K562 (cell line): Measurements from ENCODE around the gene OOSP4B. TPM values are rescaled to one million over a fixed set of nuclear protein-coding genes. Genes with fewer than 3 reads are reported as not detected.
A peak's percentile ranks its signal among the peaks of the same experiment; 100 is the strongest.

ENCODE experiments used
- ATAC-seq: fragments of 200-7000 bp; cut with Tn5 transposase; 3 replicates; pipeline ENCODE4 v1.9.1; 2020; ENCODE audit warnings: moderate library complexity
- Bru-seq: library from RNA; stranded (reverse); fragments of 400-500 nt; gene quantifications from one replicate; lab custom pipeline; 2021; lab: Mats Ljungman, UMichigan
- BruChase-seq, 2 experiments: library from RNA; stranded (reverse); fragments of 400-500 nt; gene quantifications; one replicate each; lab custom pipeline; 2021; lab: Mats Ljungman, UMichigan
- BruUV-seq: library from RNA; stranded (reverse); fragments of 400-500 nt; replicated peaks from 2 replicates; lab custom pipeline; 2021; lab: Mats Ljungman, UMichigan
- CTCF ChIA-PET: fragments of 300-600 bp; formaldehyde crosslinking; extraction: SDS; loops from one replicate; lab custom pipeline; 2021; ENCODE audit warnings: low intra/inter-chr PET ratio; lab: Yijun Ruan, JAX
- POLR2A ChIA-PET: fragments of 300-600, 350-650 bp; sonication (Branson Sonifier 250); formaldehyde crosslinking; extraction: SDS; loops from one replicate; lab custom pipeline; 2021; ENCODE audit warnings: antibody characterized with exemption, inconsistent platforms; lab: Yijun Ruan, JAX
- DNase-seq, 4 experiments: peaks; one replicate each; pipeline versions ENCODE4 v3.0.0 to v3.0.0-alpha.2; 2011 to 2018; ENCODE audit warnings: low spot score in 3 of 4, mixed read lengths in 3 of 4; ENCODE audit errors: extremely low read depth in 1 of 4
- FAIRE-seq: peaks from 2 replicates; lab custom pipeline; 2011; peaks lifted over from hg19 to GRCh38; lab: Jason Lieb, UNC
- H2AFZ ChIP-seq: 2 replicates; pipeline ENCODE4 v1.6.0; 2011; ENCODE audit warnings: low read depth, low read length, control low read depth, inconsistent platforms
- H3K27ac ChIP-seq: fragments of 200-600 bp; 3 replicates; pipeline ENCODE4 v1.8.0; 2011; ENCODE audit warnings: low read depth, mild to moderate bottlenecking, control low read depth, inconsistent platforms, low read length, moderate library complexity, mixed read lengths; ENCODE audit errors: extremely low read depth
- H3K27me3 ChIP-seq, 2 experiments: fragments of 300-600 bp in 1 of 2; 2 replicates in 1 of 2; 3 replicates in 1 of 2; pipeline versions ENCODE4 v1.6.0 to v1.8.0; 2011; ENCODE audit warnings: inconsistent platforms in 2 of 2, low read length in 2 of 2, mild to moderate bottlenecking in 1 of 2, mixed read lengths in 1 of 2, moderate library complexity in 1 of 2; ENCODE audit not compliant: control insufficient read depth in 2 of 2, insufficient read depth in 2 of 2
- H3K36me3 ChIP-seq: fragments of 300-600 bp; 3 replicates; pipeline ENCODE4 v1.8.0; 2011; ENCODE audit warnings: mild to moderate bottlenecking, low read length, inconsistent platforms; ENCODE audit not compliant: control insufficient read depth, insufficient read depth
- H3K4me1 ChIP-seq, 2 experiments: fragments of 200-600 bp in 1 of 2; replicated peaks in 1 of 2; 2 replicates in 1 of 2; 3 replicates in 1 of 2; pipeline versions ENCODE4 v1.5.1 to v1.8.0; 2011; ENCODE audit warnings: inconsistent platforms in 2 of 2, low read length in 2 of 2, mild to moderate bottlenecking in 1 of 2, mixed read lengths in 1 of 2, moderate library complexity in 1 of 2; ENCODE audit not compliant: control insufficient read depth in 2 of 2, insufficient read depth in 2 of 2
- H3K4me2 ChIP-seq: 2 replicates; pipeline ENCODE4 v1.6.1; 2011; ENCODE audit warnings: low read length, control low read depth, inconsistent platforms, mixed read lengths; ENCODE audit not compliant: insufficient read depth
- H3K4me3 ChIP-seq: fragments of 200-600 bp; sonication (generic), shearing (Covaris generic); 2 replicates; pipeline ENCODE4 v1.5.1; 2016; ENCODE audit warnings: control low read depth, inconsistent platforms
- H3K79me2 ChIP-seq: fragments of 200-600 bp; 3 replicates; pipeline ENCODE4 v1.8.0; 2011; ENCODE audit warnings: low read length, inconsistent platforms; ENCODE audit not compliant: control insufficient read depth, insufficient read depth
- H3K9ac ChIP-seq, 2 experiments: 2 replicates each; pipeline versions ENCODE4 v1.6.0 to v1.6.1; 2011; ENCODE audit warnings: low read depth in 2 of 2, low read length in 2 of 2, control low read depth in 1 of 2, inconsistent platforms in 1 of 2, mild to moderate bottlenecking in 1 of 2, mixed read lengths in 1 of 2; ENCODE audit not compliant: insufficient read depth in 1 of 2
- H3K9me1 ChIP-seq: one replicate; pipeline ENCODE4 v1.6.0; 2011; ENCODE audit warnings: inconsistent platforms, mild to moderate bottlenecking, low read length, moderate library complexity; ENCODE audit not compliant: control insufficient read depth, insufficient read depth
- H3K9me3 ChIP-seq: replicated peaks from 2 replicates; pipeline ENCODE4 v1.5.1; 2011; ENCODE audit warnings: low read depth, low read length, inconsistent platforms; ENCODE audit not compliant: control insufficient read depth, insufficient read depth
- H4K20me1 ChIP-seq: replicated peaks from 2 replicates; pipeline ENCODE4 v1.6.1; 2011; ENCODE audit warnings: low read length, inconsistent platforms, mixed read lengths; ENCODE audit not compliant: control insufficient read depth, insufficient read depth
- CTCF ChIP-seq, 3 experiments: IDR thresholded peaks in 2 of 3; conservative IDR thresholded peaks in 1 of 3; 2 replicates each; pipeline ENCODE4 v1.5.1; 2011 to 2012; ENCODE audit warnings: low read length in 3 of 3, mild to moderate bottlenecking in 3 of 3, control low read depth in 2 of 3, improper control_type of control experiment in 1 of 3, inconsistent platforms in 1 of 3, low read depth in 1 of 3, mixed read lengths in 1 of 3, moderate library complexity in 1 of 3; ENCODE audit not compliant: insufficient read depth in 2 of 3
- CUX1 ChIP-seq: fragments of 200-800 bp; sonication (Bioruptor generic); IDR thresholded peaks from 2 replicates; pipeline ENCODE4 v1.6.1; 2016; ENCODE audit warnings: missing genetic modification characterization, missing compliant biosample characterization
- ERF ChIP-seq: fragments of 450-650 bp; formaldehyde crosslinking; IDR thresholded peaks from 2 replicates; pipeline ENCODE4 v1.4.0; 2020; ENCODE audit warnings: mild to moderate bottlenecking, mixed read lengths
- FOXJ3 ChIP-seq: sonication (generic); formaldehyde crosslinking; IDR thresholded peaks from 2 replicates; pipeline ENCODE4 v1.4.0; 2020; ENCODE audit warnings: mild to moderate bottlenecking, missing genetic modification reagents
- POU5F1 ChIP-seq: fragments of 150-350 bp; IDR thresholded peaks from 2 replicates; pipeline ENCODE4 v1.6.1; 2014; ENCODE audit warnings: borderline replicate concordance, low read length, low read depth, mild to moderate bottlenecking; ENCODE audit not compliant: partially characterized antibody
- PREB ChIP-seq: sonication (generic); formaldehyde crosslinking; IDR thresholded peaks from 2 replicates; pipeline ENCODE4 v1.8.1; 2023; ENCODE audit warnings: mild to moderate bottlenecking, missing genetic modification reagents
- ZBTB17 ChIP-seq: fragments of 450-650 bp; formaldehyde crosslinking; IDR thresholded peaks from 2 replicates; pipeline ENCODE4 v1.4.0; 2020; ENCODE audit warnings: mild to moderate bottlenecking
- ZNF408 ChIP-seq: fragments of 250-450 bp; sonication (Bioruptor Pico); IDR thresholded peaks from 2 replicates; pipeline ENCODE4 v1.4.0; 2020; ENCODE audit warnings: low read depth, mild to moderate bottlenecking, moderate library complexity
- ZNF561 ChIP-seq: fragments of 450-650 bp; formaldehyde crosslinking; conservative IDR thresholded peaks from 2 replicates; pipeline ENCODE4 v1.4.0; 2020; ENCODE audit warnings: mild to moderate bottlenecking, moderate library complexity
- WGBS: fragments of 100-300 bp; shearing (Covaris generic); methylation state at CpG from one replicate; pipeline ENCODE4 v1.1.6; 2016; ENCODE audit warnings: low coverage, mixed read lengths; ENCODE audit not compliant: insufficient coverage; ENCODE audit errors: missing lambda C conversion rate; 5-methylcytosine and 5-hydroxymethylcytosine counted together
- in situ Hi-C: fragments of 300-500 bp; cut with MboI; formaldehyde crosslinking; loops from 4 replicates; pipeline ENCODE4 v1.15.0; 2018; ENCODE audit warnings: inconsistent platforms, mixed read lengths
- intact Hi-C: fragments of 100-400 bp; cut with micrococcal nuclease; formaldehyde crosslinking; loops from 2 replicates; pipeline ENCODE4 v1.14.2; 2022
- long read RNA-seq, 3 experiments: library from polyadenylated mRNA in 2 of 3; library from RNA in 1 of 3; unstranded in 2 of 3; stranded (forward) in 1 of 3; transcript quantifications; one replicate each; pipeline ENCODE4 v2.0.0, GENCODE V29; 2019 to 2022
- polyA minus RNA-seq, 3 experiments: library from RNA; depleted of rRNA, polyadenylated mRNA; stranded (reverse); fragments of >200 nt; gene quantifications; 2 replicates each; pipeline ENCODE4 v1.2.3, GENCODE V29; 2011
- polyA plus RNA-seq, 8 experiments: library from polyadenylated mRNA; depleted of rRNA in 4 of 8; stranded (reverse) in 5 of 8; unstranded in 3 of 8; fragments of >200 nt; fragmentation: Nextera tagmentation in 2 of 8; fragmentation: Illumina TruSeq in 1 of 8; extraction: Ambion mirVana in 2 of 8; extraction: Trizol in 1 of 8; gene quantifications; 2 replicates each; pipeline versions ENCODE4 v1.2.1 to v1.2.3, GENCODE V29; 2011 to 2014; ENCODE audit warnings: inconsistent platforms in 1 of 8, missing spikeins in 1 of 8
- total RNA-seq, 7 experiments: library from RNA; depleted of rRNA in 6 of 7; stranded (reverse); fragments of >200 nt in 6 of 7; fragmentation: Illumina TruSeq in 2 of 7; extraction: Trizol in 2 of 7; gene quantifications; 2 replicates each; pipeline versions ENCODE4 v1.2.1 to v1.2.3, GENCODE V29; 2011 to 2021; ENCODE audit warnings: low replicate concordance in 1 of 7

OOSP4B gene
- total RNA-seq (2011; cell fraction: chromatin; rRNA removed; ENCODE audit: low replicate concordance), result not detected in 2 replicates
- not detected in 2 replicates for total RNA-seq (2011; cell fraction: nucleolus; rRNA removed)
- total RNA-seq (2011; cell fraction: nucleoplasm; rRNA removed), result not detected in 2 replicates
- total RNA-seq (2014; rRNA removed), result not detected in 2 replicates
- total RNA-seq (2014; rRNA removed; fragmentation: Illumina TruSeq; extraction: Trizol), result 0.15 TPM in 1 of 2 replicates, not detected in the other
- 0.19 and 0.43 TPM in 2 replicates for total RNA-seq (2015; rRNA removed; fragmentation: Illumina TruSeq; extraction: Trizol)
- not detected in 2 replicates for total RNA-seq (2021)
- polyA plus RNA-seq (2011; rRNA removed), result not detected in 2 replicates
- polyA plus RNA-seq (2011; cell fraction: cytosol; rRNA removed), result 0.12 TPM in 1 of 2 replicates, not detected in the other
- polyA plus RNA-seq (2011; cell fraction: nucleus; rRNA removed), result not detected in 2 replicates
- polyA plus RNA-seq (2012), result 0.08 and 0.21 TPM in 2 replicates
- 0.15 TPM in 1 of 2 replicates, not detected in the other for polyA plus RNA-seq (2014; fragmentation: Illumina TruSeq; extraction: Trizol)
- under 1 TPM in 1 of 2 experiments, not detected in 1; 0.10 TPM for polyA plus RNA-seq (2014; fragmentation: Nextera tagmentation; extraction: Ambion mirVana)
- polyA plus RNA-seq (2014; rRNA removed), result not detected in 2 replicates
- not detected in 2 replicates for polyA minus RNA-seq (2011; rRNA and poly(A)+ RNA removed)
- polyA minus RNA-seq (2011; cell fraction: cytosol; rRNA and poly(A)+ RNA removed), result not detected in 2 replicates
- polyA minus RNA-seq (2011; cell fraction: nucleus; rRNA and poly(A)+ RNA removed), result not detected in 2 replicates
- Bru-seq, nascent RNA, result percentile 7 among the genes with signal in this experiment
- BruChase-seq, experiment 1, labeled RNA remaining after a 2-hour chase, result percentile 11 among the genes with signal in this experiment
- BruChase-seq, experiment 2, labeled RNA remaining after a 6-hour chase, result percentile 19 among the genes with signal in this experiment
- long read RNA-seq, experiment 1, result 0 reads
- long read RNA-seq, experiment 2, result 0 reads
- long read RNA-seq, experiment 3, result 0 reads

GRCh38 chr11:60016881-60017280, at the start of gene OOSP4B:
OOSP4B (plus strand) TSS chr11:60017181.
- 60% methylated on average over 1 of the region's 1 CpG for WGBS
- no peak within 1 kb of the TSS for H3K4me2 ChIP-seq
- TF ChIP-seq PREB (CRISPR knock-in tag) (no peak), ZNF561 (CRISPR knock-in tag) (no peak), CTCF (IDR thresholded peaks at IDR 0.05 in 2 of 3, conservative IDR thresholded peaks at IDR 0.05 in 1 of 3; ENCODE audit: insufficient read depth in 2 of 3, low read depth in 1 of 3, low read length in 3 of 3) (no peak), FOXJ3 (no peak), CUX1 (no peak), ZBTB17 (CRISPR knock-in tag) (no peak), ZNF408 (CRISPR knock-in tag) (no peak), POU5F1 (no peak), ERF (no peak)

More at GRCh38 chr11:60016881-60017280, at the start of gene OOSP4B:
- Histone ChIP-seq H3K79me2 (no peaks in the 10 kb centered on the region), H3K9ac (no peak within 1 kb of the TSS), H3K27me3 (no peaks in the 10 kb centered on the region), H3K27ac (no peak within 1 kb of the TSS), H3K36me3 (no peaks in the 10 kb centered on the region), H3K9me1 (no peaks in the 10 kb centered on the region), H2AFZ (peak within 1 kb of the TSS; percentile 66), H3K9me3 (no peaks in the 10 kb centered on the region), H3K4me1 (no peaks in the 10 kb centered on the region; a peak in 1 of 5 replicates), H4K20me1 (no peaks in the 10 kb centered on the region), H3K4me3 (no peak within 1 kb of the TSS)
- CTCF ChIA-PET, result no interaction called here
- FAIRE-seq (no peak), DNase-seq (no peak), ATAC-seq (no peak)
- intact Hi-C loops, result no loop called here
- in situ Hi-C loops, result no loop called here
- BruUV-seq, result no TSS peak
- POLR2A ChIA-PET, result interaction anchor here (0.6 to 0.7 kb wide), 2 partner anchors 10 to 11 kb away, joined by 3 read pairs; no protein-coding TSS in a partner anchor
